GM19099 (cell line): ENCODE data around the gene FOXJ3.

Source experiments
- POLR2A ChIP-seq: IDR thresholded peaks from 3 replicates; pipeline ENCODE4 v1.6.1; 2011; ENCODE audit warnings: low read depth; ENCODE audit not compliant: insufficient read length; ENCODE audit errors: extremely low read depth

FOXJ3 gene

DNA sequence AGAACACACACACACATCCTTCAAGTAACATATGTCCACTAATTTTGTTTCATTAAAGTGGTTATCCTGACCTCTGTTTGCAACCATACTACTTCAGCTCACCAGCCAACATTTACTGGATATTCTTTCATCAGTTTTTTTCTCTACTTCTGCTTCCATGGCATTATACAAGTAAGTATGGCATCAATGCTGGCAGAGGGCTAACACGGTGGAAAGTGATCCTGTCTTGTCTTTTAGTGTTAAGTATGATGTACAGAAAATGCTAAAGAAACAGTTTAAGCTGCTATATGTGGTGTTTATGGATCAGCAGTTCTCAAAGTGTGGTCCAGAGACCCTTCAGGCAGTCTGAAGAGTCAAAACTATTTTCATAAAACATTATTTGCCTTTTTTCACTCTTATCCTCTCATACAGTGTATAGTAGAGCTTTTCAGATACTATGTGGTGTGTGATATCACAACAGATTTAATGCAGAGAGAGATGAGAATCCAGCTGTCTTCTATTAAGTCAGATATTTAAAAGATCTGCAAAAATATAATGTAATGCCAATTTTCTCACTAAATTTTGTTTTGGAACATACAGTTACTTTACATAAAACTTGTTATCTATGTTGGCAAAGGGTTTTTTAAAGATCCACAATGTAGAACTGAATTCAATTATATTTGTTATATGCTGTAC, 46.6 kb downstream of the FOXJ3 start:
- TF ChIP-seq POLR2A, result no peak

DNA sequence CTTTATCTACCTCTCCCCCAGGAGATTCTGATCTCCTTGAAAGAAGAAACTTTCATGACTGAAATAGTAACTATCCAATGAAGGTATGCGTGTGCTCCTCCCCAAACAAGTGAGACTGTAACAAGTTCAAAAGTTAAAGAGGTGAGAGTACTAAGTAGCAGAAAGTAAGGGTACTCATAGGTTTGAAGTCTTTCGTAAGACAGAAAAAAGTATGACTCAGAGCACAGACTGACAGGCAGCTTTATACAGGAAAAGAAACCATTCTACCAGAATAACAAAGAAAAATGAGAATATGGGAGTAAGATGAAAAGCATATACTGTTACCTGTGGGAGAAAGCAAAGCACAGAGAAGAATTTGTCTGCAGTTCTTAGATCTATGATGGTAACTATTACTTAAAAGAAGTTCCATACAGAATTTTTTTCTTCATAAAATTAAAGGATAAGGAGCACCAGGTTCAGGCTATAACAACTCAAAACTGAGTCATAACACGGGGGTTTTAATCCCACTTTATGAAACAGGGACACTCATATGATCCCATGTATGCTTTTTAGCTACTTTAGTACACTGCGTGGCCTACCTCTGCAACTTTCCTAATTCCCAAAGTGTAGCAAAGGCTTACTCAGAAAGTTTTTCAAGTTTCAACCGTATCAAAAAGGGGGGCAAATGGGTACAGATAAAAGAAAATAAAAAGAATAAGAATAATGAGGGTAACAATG, 52.0 kb downstream of the FOXJ3 start:
- TF ChIP-seq POLR2A, result no peak

DNA sequence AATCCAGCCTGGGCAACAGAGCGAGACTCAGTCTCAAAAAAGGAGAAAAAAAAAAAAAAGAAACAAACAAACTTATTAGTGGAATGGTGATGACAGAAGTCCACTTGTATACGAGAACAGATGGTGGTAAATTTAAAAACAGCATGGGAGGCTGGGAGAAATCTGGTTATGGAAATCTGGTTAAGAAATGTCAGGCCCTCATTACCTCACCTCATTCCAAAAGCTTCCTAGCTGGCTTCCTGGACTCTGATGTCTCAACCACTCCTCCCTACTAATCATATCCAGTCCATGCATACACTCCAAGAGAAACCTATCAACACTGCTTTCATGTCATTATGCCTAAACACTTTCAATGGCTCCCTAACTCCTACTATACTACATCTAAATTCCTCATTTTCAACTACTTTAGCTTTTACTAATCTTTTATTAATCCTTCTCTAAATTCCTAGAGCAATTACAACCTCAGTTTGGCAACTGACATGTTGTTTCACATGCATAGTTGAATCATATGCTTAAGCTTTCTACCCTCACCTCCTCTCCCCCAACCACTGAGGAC, 52.9 kb downstream of the FOXJ3 start:
- TF ChIP-seq POLR2A, result no peak

DNA sequence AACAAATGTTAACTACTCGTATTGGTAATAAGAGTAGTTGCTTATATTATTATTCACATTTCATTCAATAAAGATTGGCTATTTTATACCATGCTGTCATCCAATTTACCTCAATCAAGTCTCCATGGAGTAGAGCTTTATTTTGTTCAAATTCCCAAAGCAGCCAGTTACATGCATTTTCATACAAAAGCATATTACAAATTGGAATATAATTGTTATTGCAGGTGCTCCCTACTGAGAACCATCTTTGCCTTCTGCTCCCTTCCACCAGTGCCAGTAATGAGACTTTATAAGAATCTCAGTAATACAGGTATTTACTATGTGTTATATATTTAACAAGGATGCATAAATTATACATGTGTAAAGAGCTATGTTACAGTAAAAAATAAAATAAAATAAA, 54.2 kb downstream of the FOXJ3 start:
- TF ChIP-seq POLR2A, result no peak

DNA sequence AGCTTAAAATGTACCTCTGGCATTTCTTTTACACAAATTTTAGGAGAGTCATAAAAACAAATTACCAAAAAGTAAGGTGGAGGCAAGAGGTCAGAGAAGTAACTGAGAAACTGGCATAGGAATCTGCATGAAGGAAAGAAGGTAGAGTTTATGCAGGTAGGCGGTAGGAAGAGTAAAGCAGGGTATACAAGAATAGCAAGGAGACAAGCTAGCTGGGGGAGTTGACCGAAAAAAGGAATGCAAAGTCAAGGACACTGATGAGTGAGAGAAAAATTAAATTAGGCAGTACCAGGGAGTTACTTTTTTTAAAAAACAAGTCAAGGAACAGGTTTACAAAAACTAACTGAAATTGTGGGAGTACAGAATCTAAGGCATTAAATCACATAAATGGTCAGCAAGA, 56.0 kb downstream of the FOXJ3 start:
- no peak for TF ChIP-seq POLR2A

DNA sequence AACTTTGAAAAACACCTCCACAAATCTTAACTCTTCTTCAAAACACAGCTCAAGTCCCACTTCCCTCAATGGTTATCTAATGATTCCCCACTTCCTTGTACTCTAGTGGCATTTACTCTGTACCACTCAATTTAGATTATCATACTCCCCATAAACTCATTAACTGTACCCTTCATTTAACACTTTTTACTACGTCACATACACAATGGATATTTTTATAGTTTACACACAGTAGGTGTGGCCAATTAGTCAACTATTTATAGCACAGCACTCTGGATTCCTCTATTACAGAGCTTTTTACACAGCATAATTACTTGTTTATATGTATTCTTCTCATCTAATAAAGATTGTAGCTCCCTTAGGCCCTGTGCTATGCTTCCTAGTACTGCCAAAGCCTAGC, 62.1 kb downstream of the FOXJ3 start:
- no peak for TF ChIP-seq POLR2A

DNA sequence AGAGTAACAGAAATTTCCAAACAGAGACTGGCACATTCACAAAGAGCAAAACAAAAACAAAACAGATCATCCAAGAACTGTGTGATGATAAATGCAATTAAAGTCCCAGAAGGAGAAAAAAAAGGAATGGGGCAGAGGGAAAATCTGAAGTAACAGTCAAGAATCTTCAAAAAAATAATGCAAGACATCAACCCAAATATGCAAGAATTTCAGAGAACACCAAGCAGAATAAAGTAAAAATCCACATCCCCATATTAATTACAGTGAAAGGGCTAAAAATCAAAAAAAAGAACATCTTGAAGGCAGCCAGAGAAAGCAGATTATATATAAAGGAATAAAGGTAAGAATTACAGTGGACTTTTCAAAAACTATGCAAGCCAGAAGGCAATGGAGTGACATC, 67.1 kb downstream of the FOXJ3 start:
- TF ChIP-seq POLR2A, result no peak

DNA sequence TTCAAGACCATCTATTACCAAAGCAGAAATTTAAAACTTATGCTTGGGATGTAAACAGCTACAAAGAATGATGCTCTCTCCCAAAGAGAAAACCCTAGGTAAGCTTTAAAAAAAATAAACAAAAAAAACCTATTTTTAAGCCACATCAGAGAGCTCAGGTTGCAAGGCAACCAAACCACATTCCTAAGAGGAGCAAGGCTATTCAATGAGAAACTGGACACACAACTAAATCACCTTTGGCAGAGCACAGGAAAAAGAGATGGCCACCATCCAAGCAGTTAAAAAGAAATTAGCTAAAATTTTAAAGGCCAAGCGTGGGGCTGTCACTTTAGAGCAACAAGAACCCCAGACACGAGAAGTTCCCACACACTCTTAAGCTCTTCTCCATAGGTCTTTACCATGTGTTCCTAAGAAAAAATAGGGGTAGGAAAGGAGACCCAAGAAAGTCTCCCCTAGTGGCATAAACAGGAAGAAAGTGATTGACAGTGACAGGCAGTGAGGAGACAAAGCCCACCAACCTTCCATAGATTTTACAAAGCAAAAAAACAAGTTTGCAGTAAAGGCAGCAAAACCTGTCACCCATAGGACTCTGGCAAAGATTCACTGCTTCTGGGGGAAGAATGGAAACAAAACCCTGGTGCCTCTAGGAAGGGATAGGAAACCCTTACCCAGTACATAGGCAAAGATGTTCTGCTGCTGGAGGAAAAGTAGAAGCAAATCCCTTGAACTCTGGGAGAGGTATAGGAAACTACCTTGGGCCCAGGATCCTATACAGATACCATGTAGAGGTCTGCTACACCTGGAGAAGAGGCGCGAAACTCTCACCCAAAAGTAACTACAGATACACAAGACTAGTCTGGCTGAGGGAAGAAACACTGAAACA, 68.5 kb downstream of the FOXJ3 start:
- no peak for TF ChIP-seq POLR2A

DNA sequence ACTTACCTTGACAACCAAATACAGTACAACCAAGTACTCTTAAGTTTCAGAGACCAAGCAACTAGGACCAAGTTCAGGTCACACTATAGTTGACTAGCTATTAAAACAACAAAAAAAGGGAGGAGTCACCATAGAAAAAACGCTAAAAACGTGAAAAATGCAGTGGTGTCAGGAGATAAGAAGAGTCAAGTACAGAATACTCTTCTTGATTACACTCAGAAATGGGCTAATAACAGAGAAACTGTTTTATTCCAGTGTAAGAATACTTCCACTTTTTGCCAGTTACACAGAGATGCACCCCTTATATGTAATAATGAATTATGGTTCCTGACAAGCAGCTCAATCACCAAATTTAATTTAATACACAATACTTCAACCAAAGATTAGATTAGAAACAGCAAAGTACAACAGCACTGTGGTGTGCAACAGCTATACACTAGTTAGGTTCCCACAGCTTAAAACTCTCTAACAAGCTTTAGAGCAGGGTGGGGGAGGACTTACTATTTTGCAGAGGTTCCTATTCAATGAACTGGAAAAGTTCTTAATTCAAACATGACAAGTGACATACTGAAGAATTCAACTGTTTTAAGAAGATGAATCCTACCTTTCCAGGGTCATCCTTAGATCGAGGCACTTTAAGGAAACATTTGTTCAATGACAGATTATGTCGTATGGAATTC, 70.4 kb downstream of the FOXJ3 start:
- no peak for TF ChIP-seq POLR2A

DNA sequence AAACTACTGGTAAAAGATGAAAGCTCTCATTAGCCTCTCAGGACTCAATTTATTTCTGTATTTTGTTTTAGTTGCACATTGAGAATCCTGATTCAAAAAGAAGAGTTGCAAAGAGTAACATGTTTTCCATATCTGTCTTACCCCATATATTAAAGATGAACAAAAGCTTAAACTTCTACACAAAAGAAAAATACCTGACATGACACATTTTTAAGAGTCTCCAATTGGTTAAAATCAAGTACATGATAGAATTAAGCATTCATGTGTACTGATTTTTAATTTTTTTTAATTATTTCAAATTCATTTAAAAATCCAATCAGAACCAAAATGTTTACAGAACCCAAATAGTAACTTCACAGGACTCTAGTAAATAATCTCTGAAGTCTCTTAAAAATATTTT, 72.0 kb downstream of the FOXJ3 start:
- no peak for TF ChIP-seq POLR2A

DNA sequence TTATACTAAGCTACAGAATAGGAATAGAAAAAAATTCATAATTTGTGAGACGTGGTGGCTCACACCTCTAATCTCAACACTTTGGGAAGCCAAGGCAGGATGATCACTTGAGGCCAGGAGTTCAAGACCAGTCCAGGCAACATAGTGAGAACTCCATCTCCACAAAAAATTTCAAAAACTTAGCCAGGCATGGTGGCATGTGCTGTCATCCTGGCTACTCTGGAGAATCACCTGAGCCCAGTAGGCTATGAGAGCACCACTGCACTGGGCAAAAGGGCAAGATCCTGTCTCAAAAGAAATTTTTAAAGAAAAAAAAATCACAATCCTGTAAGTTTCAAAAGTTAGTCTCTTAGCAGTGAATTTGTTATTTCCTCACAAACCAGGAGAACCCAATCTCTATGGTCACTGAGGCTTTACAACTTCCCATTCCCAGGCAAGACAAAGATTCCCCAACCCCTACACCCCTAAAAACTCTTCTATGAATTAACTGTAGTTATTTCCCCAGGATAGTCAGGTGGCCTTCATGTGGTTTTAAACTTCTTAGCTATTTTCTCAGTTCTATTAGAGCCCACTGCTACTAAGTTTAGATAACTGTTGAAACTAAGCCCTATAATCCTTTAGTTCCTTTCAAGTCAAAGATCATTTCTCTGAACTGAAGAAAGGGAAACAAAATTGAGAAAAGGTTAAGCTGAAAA, 74.5 kb downstream of the FOXJ3 start:
- TF ChIP-seq POLR2A, result no peak

DNA sequence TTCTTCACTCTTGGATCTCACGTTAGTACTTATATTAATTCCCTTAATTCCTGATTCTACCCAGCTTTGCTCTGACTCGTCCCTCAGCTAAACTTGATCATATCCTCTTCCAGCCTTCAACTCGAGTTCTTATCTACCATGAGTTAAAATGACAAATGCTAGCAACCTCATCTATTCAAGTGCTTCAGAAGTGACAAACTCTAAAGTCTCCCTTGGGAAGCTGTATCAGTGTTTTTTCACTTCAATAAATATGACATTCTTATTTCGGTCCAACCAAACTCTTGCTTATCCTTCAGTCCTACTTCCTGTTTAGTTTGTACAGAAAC, 75.3 kb downstream of the FOXJ3 start:
- no peak for TF ChIP-seq POLR2A

DNA sequence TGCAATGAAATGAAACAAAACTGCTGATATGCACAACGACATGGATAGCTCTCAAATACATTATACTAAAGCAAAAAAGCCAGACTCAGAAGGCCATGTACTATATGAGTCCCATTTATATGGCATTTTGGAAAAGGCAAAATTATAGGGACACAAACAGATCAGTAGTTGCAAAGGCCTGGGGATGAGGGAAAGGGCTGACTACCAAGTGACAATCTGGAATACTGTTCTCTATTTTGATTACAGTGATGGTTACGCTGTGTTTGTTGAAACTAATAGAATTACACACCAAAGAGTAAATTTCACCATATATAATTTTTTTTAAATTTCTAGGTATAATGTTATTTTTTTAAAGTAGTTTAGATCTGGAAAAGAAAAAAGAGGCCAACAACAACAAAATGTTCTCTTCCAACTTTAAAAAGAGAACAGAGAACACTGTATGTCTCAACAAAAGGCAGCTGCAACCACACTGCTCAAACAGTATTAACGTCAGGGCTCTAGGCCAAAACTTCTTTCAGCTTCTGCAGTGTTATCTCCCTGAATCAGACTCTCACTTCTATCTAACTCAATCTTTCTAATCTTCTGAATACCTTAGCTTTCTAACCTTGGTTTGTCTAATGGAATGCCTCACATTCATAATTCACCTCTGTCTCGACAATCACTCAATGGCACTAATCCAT, 75.8 kb downstream of the FOXJ3 start:
- TF ChIP-seq POLR2A, result no peak

DNA sequence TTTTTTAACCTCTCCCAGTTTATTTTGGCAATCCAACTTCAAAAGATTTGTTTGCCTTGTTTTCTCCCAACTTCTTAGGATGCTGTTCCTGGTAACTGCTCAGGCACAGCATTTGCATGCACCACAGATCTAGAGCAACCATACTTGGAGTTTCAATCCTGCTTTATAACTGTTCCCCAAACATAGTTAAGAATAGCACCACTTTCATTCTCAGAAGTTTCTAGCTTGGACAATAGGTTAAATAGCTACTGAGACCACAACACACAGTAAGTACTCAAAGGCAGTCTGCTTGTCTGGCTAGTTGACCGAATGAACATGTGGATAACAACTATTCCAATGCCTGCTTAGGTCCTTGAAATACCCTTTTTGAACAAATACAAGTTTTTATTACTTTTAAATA, 76.8 kb downstream of the FOXJ3 start:
- TF ChIP-seq POLR2A, result no peak

DNA sequence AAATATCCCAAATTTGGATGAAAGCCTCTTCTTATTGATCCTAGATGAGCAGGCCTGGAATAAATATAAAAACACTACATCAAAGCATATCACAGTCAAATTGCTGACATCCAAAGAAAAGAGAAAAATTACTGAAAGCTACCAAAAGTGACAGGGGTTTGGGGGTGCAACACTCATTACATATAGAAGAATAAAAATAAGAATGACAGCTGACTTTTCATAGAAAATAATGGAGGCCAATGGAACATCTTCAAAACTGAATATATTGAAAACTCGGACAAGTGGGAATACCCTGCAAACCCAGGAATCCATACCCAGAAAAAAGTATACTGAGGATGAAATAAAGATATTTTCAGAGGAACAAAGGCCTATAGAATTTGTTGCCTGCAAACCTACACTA, 84.0 kb downstream of the FOXJ3 start:
- TF ChIP-seq POLR2A, result no peak

DNA sequence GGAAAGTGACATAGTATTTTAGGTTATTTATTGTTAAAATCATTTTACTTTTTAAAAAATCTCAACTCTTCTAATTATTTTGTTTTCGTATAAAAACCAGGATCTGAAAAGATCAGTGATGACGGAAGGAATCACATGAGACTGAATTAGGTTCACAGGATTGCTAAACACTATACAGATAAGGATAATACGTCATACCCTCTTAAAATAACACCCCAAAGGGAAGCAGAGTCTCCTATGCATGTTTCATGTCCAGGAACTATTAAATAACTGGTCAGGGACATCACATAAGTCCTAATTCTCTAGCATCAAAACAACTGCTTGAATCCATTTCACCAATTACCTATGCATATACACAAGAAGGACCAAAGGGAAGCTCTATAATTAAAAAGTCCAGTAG, 84.9 kb downstream of the FOXJ3 start:
- TF ChIP-seq POLR2A, result no peak
